HG02943 (cell line): ENCODE data around the gene TAF9B.
"Not testable (repeated sequence)": the region's sequence is repeated elsewhere in the genome, so short reads cannot be mapped to it uniquely, and the experiment has no call there.

Experiments
- ATAC-seq: cut with Tn5 transposase; IDR thresholded peaks from one replicate; pipeline ENCODE4 v1.9.1; 2021; ENCODE audit warnings: mild to moderate bottlenecking, low read depth, moderate library complexity; ENCODE audit not compliant: unreplicated experiment

Gene TAF9B

DNA sequence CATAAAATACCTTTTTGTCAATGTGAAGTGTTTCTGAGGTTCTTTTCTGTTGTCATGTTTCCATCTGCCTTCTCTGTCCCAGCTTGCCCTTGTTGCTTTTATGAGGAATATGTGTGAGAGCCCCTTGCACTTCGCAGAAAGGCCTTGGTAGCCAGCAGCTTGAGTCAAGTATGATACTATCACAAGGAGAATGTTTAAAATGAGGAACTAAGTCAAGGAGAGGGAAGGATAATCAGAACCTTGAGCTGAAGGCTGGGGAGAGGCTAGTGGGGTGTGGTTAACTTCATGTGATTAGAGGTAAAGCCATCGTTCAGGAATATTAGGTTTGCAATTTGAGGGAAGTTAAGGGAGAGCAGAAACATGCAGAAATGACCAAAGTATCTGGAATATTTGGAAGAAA lies 22.7 kb downstream of the TAF9B start:
- no peak for ATAC-seq

DNA sequence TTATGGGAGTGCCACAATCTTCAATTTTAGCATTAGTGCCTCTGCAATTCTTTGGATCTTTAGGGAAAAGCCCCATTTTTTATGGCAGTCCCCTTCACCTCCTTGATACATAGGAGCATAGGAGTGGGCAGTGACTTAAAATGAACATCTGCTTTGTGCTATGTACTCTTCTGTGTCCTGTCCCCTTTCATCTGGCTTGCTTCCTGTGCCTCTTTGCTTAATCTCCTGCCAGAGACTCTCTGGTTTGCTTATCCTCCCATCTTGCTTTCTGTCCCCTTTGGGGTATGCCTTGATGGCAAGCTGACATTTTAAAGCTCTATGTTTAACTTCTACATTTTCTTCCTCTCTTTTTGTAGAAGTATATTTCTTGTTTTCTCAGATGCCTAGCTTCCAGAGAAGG lies 23.1 kb downstream of the TAF9B start:
- ATAC-seq: no peak

DNA sequence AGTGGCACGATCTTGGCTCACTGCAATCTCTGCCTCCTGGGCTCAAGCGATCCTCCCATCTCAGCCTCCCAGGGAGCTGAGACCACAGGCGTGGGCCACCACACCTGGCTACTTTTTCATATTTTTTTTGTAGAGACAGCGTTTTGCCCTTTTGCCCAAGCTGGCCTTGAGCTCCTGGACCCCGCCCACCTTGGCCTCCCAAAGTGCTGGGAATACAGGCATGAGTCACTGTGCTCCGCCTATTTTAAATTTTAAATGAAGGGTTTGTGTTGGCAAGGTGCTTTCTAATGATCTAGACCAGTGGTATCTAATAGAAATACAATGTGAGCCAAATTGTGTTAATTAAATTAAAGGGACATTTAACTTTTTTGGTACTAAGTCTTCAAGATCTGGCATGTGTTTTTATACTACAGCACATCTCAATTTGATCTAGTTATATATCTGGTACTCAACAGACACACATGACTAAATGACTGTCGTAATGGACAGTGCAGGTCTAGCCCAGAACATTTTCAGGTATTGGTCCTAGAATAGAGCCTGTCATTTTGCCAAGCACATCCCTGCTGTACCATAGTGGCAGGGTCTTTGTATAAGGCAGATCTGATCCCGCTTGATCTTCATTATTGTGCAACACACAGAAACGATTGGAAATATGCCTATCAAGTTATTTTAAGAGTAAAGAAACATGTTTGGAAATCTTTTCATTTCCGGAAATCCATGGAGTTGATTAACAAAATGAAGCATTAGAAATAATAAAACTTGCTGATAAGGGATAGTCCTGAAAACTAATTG lies 28.1 kb downstream of the TAF9B start:
- ATAC-seq: no peak

DNA sequence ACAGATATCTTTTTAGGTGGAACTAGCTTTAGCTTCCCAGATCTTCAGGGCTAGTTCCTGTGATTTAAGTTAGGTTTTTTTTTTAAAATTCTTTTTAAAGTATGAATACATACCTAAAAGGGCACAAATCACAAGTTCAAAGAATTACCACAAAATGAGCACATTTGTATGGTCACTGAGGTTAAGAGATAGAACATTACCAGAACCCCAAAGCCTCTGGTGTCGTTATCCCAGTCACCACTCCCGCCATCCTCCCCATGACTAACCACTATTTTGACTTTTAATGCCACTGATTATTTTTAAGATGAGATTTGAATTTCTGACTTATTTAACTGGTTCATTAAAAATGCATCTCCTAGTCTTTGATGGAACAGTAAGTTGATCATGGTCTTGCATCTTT lies 30.0 kb downstream of the TAF9B start:
- no peak for ATAC-seq

DNA sequence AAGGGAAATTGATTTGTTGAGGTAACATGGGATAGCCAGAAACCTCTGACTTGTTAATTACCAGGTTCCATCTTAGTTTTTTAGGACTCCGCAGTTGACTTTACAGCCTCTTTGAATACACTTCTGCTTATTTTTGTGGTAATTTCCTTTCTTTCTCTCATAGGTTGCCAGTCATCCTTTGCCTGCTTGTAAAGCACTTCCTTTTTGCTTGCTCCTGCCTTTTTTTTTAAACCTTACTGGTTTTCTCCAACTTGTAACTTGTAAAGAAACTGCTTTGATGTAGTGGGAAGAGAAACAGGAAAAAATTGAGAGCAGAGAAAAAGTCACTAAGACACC lies 32.8 kb downstream of the TAF9B start:
- no peak for ATAC-seq

DNA sequence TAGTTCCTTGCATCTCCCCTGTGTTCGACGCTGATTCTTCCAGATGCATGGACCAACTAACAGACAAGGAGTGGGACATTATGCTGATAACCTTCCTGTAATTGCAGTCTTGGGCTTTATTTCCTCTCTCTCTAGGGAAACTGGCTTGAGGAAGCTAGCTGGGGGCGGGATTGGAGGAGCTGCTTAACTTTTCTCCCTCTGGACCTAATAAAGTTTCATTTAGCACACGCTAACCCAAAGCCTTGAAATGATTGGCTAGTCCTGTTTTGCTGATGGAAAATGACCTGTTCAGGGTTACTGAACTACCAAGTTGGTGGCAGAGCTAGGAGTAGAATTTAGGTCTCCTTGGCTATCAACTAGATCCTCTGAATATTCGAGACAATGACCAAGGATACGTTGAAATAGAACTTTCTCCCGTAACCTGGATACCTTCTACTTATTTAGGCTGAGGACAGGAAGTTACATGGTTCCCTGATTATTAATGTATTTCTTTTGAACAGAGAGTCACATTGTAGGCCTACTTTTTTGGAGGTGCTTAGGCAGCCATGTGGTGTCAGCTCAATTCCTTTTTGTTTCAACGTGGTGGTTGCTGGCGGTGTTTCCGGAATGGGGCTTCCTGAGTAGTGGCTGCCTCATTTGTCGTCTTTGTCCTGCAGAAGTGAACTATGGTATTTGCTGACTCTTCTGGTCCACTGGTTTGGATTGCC lies 33.4 kb downstream of the TAF9B start:
- ATAC-seq: no peak

DNA sequence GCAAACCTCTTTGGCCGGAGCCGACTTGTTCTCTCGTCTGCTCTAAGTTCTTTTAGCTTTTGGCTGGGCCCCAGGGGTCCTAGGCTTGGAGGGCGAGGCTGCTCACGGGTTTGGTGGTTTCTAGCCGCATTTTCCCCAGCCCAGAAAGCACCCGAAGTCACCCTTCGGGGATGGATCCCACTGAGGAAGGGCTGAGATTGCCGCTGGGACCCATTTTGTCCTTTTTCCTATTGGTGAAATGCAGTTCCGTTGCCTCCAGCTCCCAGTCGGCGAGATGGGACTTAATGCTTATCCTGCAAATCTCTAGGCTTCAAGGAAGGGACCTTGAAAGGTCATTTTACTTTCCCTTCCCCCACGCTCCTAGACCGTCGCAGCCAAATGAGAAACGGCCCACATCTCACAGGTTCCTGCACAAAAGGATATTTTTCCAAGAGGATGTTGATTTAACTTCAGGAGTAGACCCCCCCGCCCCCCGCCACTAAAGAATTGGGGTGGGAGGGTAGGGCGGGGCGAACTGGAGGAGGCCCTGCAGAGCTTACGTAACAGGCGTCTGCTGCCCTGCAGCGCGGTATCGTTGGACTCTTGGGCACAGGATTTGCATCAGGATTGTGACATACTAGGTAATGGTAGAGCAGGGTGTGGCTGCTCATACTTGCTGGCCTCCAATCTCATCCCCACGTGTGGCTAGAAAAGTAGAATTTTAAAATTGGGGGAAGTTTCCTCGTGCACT lies 34.8 kb downstream of the TAF9B start:
- ATAC-seq: no peak

DNA sequence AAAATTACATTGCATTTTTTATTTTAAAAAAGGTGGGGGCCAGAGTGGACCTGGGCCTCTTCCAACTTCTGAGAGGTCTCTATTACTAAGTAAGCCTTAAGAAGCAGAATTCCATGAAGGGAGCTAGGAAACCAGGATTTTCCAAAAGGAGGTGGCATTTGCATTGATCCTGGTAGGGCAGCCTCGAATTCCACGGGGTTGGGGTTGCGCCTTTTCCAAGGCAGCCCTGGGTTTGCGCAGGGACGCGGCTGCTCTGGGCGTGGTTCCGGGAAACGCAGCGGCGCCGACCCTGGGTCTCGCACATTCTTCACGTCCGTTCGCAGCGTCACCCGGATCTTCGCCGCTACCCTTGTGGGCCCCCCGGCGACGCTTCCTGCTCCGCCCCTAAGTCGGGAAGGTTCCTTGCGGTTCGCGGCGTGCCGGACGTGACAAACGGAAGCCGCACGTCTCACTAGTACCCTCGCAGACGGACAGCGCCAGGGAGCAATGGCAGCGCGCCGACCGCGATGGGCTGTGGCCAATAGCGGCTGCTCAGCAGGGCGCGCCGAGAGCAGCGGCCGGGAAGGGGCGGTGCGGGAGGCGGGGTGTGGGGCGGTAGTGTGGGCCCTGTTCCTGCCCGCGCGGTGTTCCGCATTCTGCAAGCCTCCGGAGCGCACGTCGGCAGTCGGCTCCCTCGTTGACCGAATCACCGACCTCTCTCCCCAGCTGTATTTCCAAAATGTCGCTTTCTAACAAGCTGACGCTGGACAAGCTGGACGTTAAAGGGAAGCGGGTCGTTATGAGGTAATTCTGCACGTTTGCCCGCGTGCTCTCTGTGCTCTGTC lies 35.6 kb downstream of the TAF9B start, which contains the start of gene PGK1:
Gene PGK1 (plus strand): TSS at position 626 of the 824 bp plus-strand sequence. CDS start 93 bp downstream, at position 719.
- peak; percentile 96 for ATAC-seq

DNA sequence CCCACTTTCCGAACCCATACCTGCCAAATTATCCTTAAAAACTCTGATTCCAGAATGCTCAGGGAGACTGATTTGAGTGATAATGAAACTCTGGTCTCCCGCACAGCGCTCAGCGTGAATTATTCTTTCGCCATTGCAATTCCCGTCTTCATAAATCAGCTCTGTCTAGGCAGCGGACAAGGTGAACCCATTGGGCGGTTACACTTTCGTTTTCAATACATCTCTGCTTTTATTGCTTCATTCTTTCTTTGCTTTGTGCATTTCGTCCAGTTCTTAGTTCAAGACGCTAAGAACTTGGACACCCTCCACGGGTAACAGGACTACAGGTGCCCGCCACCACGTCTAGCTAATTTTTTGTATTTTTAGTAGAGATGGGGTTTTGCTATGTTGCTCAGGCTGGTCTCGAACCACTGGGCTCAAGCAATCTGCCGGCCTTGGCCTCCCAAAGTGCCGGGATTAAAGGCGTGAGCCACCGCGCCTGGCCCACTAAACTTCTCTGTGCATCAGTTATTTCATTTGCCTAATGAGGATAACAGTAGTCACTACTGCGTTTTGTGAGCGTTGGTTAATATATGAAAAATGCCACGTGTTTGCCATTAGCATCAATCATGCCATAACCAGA lies 36.3 kb downstream of the TAF9B start:
- ATAC-seq: no peak

DNA sequence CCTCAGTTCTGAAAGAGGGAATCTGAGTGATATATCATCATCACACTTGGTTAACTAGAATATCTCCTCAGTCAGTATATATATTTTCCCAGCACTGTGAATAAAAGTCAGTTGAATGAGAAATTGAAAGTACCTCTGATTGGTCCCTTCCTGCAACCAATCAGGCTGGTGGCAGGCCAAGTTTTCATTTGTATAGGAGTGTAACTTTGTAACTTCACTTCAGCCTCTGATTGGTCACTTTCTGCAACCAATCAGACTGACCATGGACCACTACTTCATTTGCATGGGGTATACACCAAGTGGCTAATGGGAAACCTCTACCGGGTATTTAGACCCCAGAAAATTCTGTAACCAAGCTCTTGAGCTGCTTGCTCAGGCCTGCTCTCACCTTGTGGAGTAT lies 37.4 kb downstream of the TAF9B start:
- ATAC-seq: no peak

DNA sequence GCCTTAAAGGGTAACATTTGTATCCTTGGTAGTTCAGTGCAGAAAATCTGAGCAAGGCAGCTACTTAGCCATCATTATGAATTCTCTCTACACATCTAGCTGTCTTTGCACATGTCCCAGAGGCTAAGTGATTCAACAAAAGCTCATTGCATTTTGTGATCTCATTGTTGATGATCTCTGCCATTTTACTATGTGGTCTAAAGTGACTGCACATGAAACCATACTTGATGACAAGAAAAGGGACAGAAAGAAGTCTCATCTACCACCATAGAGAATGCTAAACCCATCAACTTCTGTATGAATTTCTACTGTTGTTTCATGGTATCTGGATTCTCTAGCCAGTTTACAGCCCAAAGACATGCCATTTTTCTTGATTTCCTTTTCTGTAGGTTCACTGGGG lies 41.3 kb downstream of the TAF9B start:
- no peak for ATAC-seq

DNA sequence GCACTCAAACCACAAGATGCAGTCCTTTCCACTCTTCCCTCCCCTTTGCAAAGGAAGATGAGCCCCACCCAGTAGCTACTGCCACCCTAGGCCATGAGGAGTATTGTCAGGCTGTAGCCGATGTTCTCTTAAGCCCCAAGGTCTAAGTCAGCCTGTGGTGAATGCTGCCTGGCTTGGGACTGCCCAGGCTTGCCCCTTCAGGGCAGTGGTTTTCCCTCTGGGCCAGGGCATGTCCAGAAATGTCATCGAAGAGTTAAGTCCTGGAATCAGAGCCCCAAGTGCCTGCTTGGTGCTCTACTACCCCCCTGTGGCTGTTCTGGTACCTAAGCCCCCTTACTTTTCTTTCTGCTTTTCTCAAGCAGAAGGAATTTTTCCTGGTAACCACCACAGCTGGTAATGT lies 47.2 kb downstream of the TAF9B start:
- no peak for ATAC-seq

DNA sequence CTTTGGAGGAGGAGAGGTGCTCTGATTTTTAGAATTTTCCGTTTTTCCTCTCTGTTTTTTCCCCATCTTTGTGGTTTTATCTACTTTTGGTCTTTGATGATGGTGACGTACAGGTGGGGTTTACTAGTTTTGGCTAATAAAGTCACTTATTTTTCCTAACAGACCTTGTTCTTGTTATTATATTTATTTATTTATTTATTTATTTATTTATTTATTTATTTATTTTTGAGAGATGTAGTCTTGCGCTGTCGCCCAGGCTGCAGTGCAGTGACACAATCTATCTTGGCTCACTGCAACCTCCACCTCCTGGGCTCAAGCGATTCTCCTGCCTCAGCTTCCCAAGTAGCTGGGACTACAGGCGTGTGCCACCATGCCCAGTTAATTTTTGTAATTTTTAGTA lies 58.0 kb downstream of the TAF9B start:
- ATAC-seq: not testable (repeated sequence)
